Sigmoid colon (tissue), 4 donors: ENCODE measurements around the gene ABLIM1.

Experiments
- CTCF ChIP-seq, 4 experiments: fragments of 450-650 bp in 3 of 4; fragments of 200-600 bp in 1 of 4; IDR thresholded peaks; one replicate each; pipeline ENCODE4 v1.5.1; 2016 to 2019; ENCODE audit warnings: antibody characterized with exemption in 4 of 4, mild to moderate bottlenecking in 3 of 4, moderate library complexity in 2 of 4
- EP300 ChIP-seq, 4 donors: sonication (generic); formaldehyde crosslinking; IDR thresholded peaks; one replicate each; pipeline ENCODE4 v1.6.1; 2017; ENCODE audit warnings: antibody characterized with exemption in 4 of 4
- POLR2A ChIP-seq, 2 donors: fragments of 450-650 bp; IDR thresholded peaks; one replicate each; pipeline ENCODE4 v1.6.1; 2016; ENCODE audit warnings: antibody characterized with exemption in 2 of 2, mild to moderate bottlenecking in 2 of 2, moderate library complexity in 2 of 2
- POLR2AphosphoS5 ChIP-seq, 4 donors: sonication (generic); formaldehyde crosslinking; IDR thresholded peaks; one replicate each; pipeline ENCODE4 v1.6.1; 2017; ENCODE audit warnings: antibody characterized with exemption in 4 of 4

GRCh38 chr10:114561008-114561523 is 97.0 kb downstream of the ABLIM1 start:
- TF ChIP-seq POLR2A (IDR thresholded peaks at IDR 0.05) (no peak), CTCF (IDR thresholded peaks at IDR 0.05) (no peak), EP300 (IDR thresholded peaks at IDR 0.05) (no peak), POLR2AphosphoS5 (IDR thresholded peaks at IDR 0.05) (no peak)
